ENCODE measurements around the gene PHLDA2.

- TF ChIP-seq CTCF (IDR thresholded peaks at IDR 0.05), result no peak
- TF ChIP-seq TCF7L2 (IDR thresholded peaks at IDR 0.05; ENCODE audit: low read depth, low read length), result no peak
- TF ChIP-seq SIN3A (IDR thresholded peaks at IDR 0.05; ENCODE audit: borderline replicate concordance, insufficient read depth, low read depth, low read length), result no peak
Observed at GRCh38 chr11:2921742-2922493, 7.3 kb downstream of the PHLDA2 start.

Measured in Panc1 (cell line).